HepG2 (cell line): Measurements from ENCODE around the gene SLC25A25. TPM values are rescaled to one million over a fixed set of nuclear protein-coding genes. Genes with fewer than 3 reads are reported as not detected.

ENCODE experiments used
- HNF1A ChIP-seq, 2 experiments: sonication (generic) in 1 of 2; formaldehyde crosslinking in 1 of 2; IDR thresholded peaks; 2 replicates each; pipeline versions ENCODE4 v1.4.0 to v1.6.1; 2016 to 2020; ENCODE audit warnings: borderline replicate concordance in 1 of 2, low read depth in 1 of 2, mild to moderate bottlenecking in 1 of 2, missing genetic modification reagents in 1 of 2
- KDM5B ChIP-seq: sonication (generic); formaldehyde crosslinking; IDR thresholded peaks from 2 replicates; pipeline ENCODE4 v1.4.0; 2020; ENCODE audit warnings: missing genetic modification reagents, mild to moderate bottlenecking, borderline replicate concordance
- NAIF1 ChIP-seq: sonication (generic); formaldehyde crosslinking; IDR thresholded peaks from 2 replicates; pipeline ENCODE4 v1.5.0; 2020; ENCODE audit warnings: mild to moderate bottlenecking, missing genetic modification reagents, borderline replicate concordance
- NFE2 ChIP-seq: sonication (generic); formaldehyde crosslinking; IDR thresholded peaks from 2 replicates; pipeline ENCODE4 v1.4.0; 2020; ENCODE audit warnings: missing genetic modification reagents
- RXRB ChIP-seq: IDR thresholded peaks from 2 replicates; pipeline ENCODE4 v1.6.1; 2016; ENCODE audit warnings: borderline replicate concordance, missing genetic modification reagents, missing compliant biosample characterization
- SRF ChIP-seq: IDR thresholded peaks from 2 replicates; pipeline ENCODE4 v1.6.1; 2011; ENCODE audit warnings: mild to moderate bottlenecking, low read depth, low read length, moderate library complexity
- TFAP4 ChIP-seq: sonication (generic); IDR thresholded peaks from 2 replicates; pipeline ENCODE4 v1.6.1; 2016; ENCODE audit warnings: low read depth, borderline replicate concordance
- XRCC5 ChIP-seq: fragments of 200-400 bp; formaldehyde crosslinking; optimal IDR thresholded peaks from 2 replicates; pipeline ENCODE3; 2017; ENCODE audit warnings: mild to moderate bottlenecking, low read length
- ZNF44 ChIP-seq: sonication (generic); formaldehyde crosslinking; IDR thresholded peaks from 2 replicates; pipeline ENCODE4 v1.5.1; 2020; ENCODE audit warnings: mild to moderate bottlenecking, missing genetic modification reagents
- ZSCAN12 ChIP-seq: sonication (generic); formaldehyde crosslinking; IDR thresholded peaks from 2 replicates; pipeline ENCODE4 v1.9.0; 2021; ENCODE audit warnings: mild to moderate bottlenecking, missing genetic modification reagents
- polyA plus RNA-seq, 8 experiments: library from polyadenylated mRNA; depleted of rRNA in 3 of 8; stranded (reverse) in 7 of 8; unstranded in 1 of 8; fragments of >200 nt; fragmentation: Illumina TruSeq in 4 of 8; extraction: Trizol in 4 of 8; gene quantifications; 2 replicates each; pipeline versions ENCODE4 v1.2.1 to v1.2.3, GENCODE V29; 2011 to 2016; ENCODE audit warnings: low read depth in 4 of 8, missing spikeins in 1 of 8, mixed read lengths in 1 of 8; ENCODE audit not compliant: insufficient read depth in 1 of 8
- total RNA-seq, 5 experiments: library from RNA; depleted of rRNA; stranded (reverse); fragments of >200 nt; fragmentation: Illumina TruSeq; extraction: Trizol; gene quantifications; 2 replicates each; pipeline ENCODE4 v1.2.3, GENCODE V29; 2016; ENCODE audit warnings: low read depth in 1 of 5
- TF ChIP-seq, protein P1 (sequence below): sonication (generic); formaldehyde crosslinking; IDR thresholded peaks from 2 replicates; pipeline ENCODE4 v1.5.0; 2020; ENCODE audit warnings: missing genetic modification reagents
- TF ChIP-seq, protein P2 (sequence below): sonication (generic); formaldehyde crosslinking; IDR thresholded peaks from 2 replicates; pipeline ENCODE4 v1.4.0; 2020; ENCODE audit warnings: mild to moderate bottlenecking, missing genetic modification reagents

The SLC25A25 gene
- total and polyA plus RNA-seq, 2 of the 13 experiments (the other 11 are each of a cell fraction or from before 2014, with no cell fraction given): 10.5 to 24.8 TPM

DNA sequence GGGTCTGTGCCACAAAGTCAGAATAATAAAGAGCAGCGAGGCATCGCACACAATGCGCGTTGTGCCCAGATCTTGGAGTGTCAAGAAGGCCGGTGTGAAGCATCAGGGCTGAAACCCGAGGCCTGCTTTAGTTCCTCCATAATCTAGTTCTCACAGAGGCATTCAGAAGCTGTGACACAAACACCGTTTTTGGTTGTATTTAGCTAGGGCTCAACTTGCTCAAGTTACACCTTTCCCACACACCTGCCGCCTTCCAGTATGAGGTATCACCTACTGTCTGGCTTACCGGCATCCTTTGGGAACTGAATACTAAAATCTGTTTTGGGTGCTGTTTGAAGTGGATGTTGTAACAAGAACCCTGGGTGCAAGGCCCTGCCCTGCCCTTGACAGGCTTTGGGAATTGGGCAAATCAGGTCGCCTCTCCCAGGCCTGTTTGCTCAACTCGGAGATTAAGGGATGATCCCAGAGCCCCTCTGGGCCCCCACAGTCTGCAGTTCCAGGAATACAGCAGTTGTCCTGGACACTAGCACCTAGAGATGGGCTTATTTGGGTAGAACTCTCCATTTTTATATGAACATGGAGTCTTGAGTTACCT is 27.0 kb downstream of the SLC25A25 start (continued):
- TF ChIP-seq HNF1A (IDR thresholded peaks at IDR 0.05; ENCODE audit: low read depth) (no peak), HNF1A (CRISPR knock-in tag; IDR thresholded peaks at IDR 0.05; ENCODE audit: borderline replicate concordance) (peak; percentile 41; the same call in 1 of the 2 replicates), RXRB (CRISPR knock-in tag) (no peak), KDM5B (CRISPR knock-in tag) (0 out of 2 replicates have a peak, but pooled peaks have one; percentile 40), XRCC5 (no peak), NFE2 (CRISPR knock-in tag) (no peak), NAIF1 (CRISPR knock-in tag) (no peak), SRF (no peak), ZSCAN12 (no peak), ZNF44 (CRISPR knock-in tag) (no peak), TFAP4 (no peak)
- TF ChIP-seq, protein P1, sequence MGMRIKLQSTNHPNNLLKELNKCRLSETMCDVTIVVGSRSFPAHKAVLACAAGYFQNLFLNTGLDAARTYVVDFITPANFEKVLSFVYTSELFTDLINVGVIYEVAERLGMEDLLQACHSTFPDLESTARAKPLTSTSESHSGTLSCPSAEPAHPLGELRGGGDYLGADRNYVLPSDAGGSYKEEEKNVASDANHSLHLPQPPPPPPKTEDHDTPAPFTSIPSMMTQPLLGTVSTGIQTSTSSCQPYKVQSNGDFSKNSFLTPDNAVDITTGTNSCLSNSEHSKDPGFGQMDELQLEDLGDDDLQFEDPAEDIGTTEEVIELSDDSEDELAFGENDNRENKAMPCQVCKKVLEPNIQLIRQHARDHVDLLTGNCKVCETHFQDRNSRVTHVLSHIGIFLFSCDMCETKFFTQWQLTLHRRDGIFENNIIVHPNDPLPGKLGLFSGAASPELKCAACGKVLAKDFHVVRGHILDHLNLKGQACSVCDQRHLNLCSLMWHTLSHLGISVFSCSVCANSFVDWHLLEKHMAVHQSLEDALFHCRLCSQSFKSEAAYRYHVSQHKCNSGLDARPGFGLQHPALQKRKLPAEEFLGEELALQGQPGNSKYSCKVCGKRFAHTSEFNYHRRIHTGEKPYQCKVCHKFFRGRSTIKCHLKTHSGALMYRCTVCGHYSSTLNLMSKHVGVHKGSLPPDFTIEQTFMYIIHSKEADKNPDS (CRISPR knock-in tag): no peak
- TF ChIP-seq, protein P2, sequence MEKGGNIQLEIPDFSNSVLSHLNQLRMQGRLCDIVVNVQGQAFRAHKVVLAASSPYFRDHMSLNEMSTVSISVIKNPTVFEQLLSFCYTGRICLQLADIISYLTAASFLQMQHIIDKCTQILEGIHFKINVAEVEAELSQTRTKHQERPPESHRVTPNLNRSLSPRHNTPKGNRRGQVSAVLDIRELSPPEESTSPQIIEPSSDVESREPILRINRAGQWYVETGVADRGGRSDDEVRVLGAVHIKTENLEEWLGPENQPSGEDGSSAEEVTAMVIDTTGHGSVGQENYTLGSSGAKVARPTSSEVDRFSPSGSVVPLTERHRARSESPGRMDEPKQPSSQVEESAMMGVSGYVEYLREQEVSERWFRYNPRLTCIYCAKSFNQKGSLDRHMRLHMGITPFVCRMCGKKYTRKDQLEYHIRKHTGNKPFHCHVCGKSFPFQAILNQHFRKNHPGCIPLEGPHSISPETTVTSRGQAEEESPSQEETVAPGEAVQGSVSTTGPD (CRISPR knock-in tag): no peak
